Psoas muscle (tissue), 8 donors: ENCODE measurements around the gene ZNF341. TPM values are rescaled to one million over a fixed set of nuclear protein-coding genes. Genes with fewer than 3 reads are reported as not detected.

Source experiments
- ATAC-seq, 4 donors: fragments of 200-7000 bp; cut with Tn5 transposase; one replicate each; pipeline ENCODE4 v1.9.1; 2020; ENCODE audit warnings: moderate library complexity in 3 of 4, mild to moderate bottlenecking in 2 of 4
- DNase-seq, 2 donors: peaks; one replicate each; pipeline ENCODE4 v3.0.0-alpha.2; 2020
- H3K27ac ChIP-seq: fragments of 200-600 bp; one replicate; pipeline ENCODE4 v1.8.0; 2022
- H3K27me3 ChIP-seq, 3 donors: fragments of 200-600 bp in 1 of 3; one replicate each; pipeline versions ENCODE4 v1.6.1 to v1.8.0; 2013 to 2022; ENCODE audit warnings: low read length in 2 of 3, mild to moderate bottlenecking in 2 of 3, moderate library complexity in 1 of 3; ENCODE audit not compliant: insufficient read depth in 3 of 3
- H3K36me3 ChIP-seq, 2 donors: fragments of 200-600 bp in 1 of 2; one replicate each; pipeline versions ENCODE4 v1.6.1 to v1.8.0; 2013 to 2022; ENCODE audit warnings: low read depth in 1 of 2, mild to moderate bottlenecking in 1 of 2, moderate library complexity in 1 of 2; ENCODE audit not compliant: insufficient read depth in 1 of 2
- H3K4me1 ChIP-seq: fragments of 200-600 bp; one replicate; pipeline ENCODE4 v1.8.0; 2022
- H3K4me3 ChIP-seq: fragments of 200-600 bp; one replicate; pipeline ENCODE4 v1.8.0; 2022; ENCODE audit warnings: mild to moderate bottlenecking
- H3K9me3 ChIP-seq: fragments of 200-600 bp; one replicate; pipeline ENCODE4 v1.8.0; 2022
- CTCF ChIP-seq: fragments of 200-600 bp; IDR thresholded peaks from one replicate; pipeline ENCODE4 v1.8.0; 2022; ENCODE audit warnings: antibody characterized with exemption
- WGBS, 3 donors: extraction: QIAGEN DNeasy Blood & Tissue Kit; methylation state at CpG; one replicate each; pipeline versions ENCODE4 v1.1.6 to v1.1.7; 2013; 5-methylcytosine and 5-hydroxymethylcytosine counted together
- intact Hi-C, 2 donors: fragments of 100-400 bp; cut with DNase I; formaldehyde crosslinking; loops; one replicate each; pipeline versions ENCODE4 v1.11.0 to v1.14.2; 2022
- polyA plus RNA-seq, 3 donors: library from polyadenylated mRNA; stranded (reverse); fragments of 200-250 nt; gene quantifications; one replicate each; pipeline ENCODE4 v1.2.3, GENCODE V29; 2013
- total RNA-seq, 4 donors: library from RNA; stranded (reverse); fragmentation: NEBNext Ultra II Directional in 2 of 4; extraction: Animal tissue kit (Norgen Biotek cat#: 25700) in 2 of 4; gene quantifications; one replicate each; pipeline versions ENCODE4 v1.2.1 to v1.2.4, GENCODE V29; 2021 to 2023
- donor health status: healthy with polysubstance abuse.
- donor health status: DM: no; HTN: no; CAD: no; lungs with moderate emphysema.
- donor health status: Bipolar disorder and iron deficiency.
- donor health status: healthy.
- donor health status: DM: yes; HTN: yes; CAD: no.
- donor health status: DM: no; HTN: no; CAD: no.
- donor health status: DM: no; HTN: no; CAD: no.
- donor health status: DM: yes; HTN: yes; CAD: no.

Gene ZNF341
- total and polyA plus RNA-seq, 7 donors, result 1.3 to 3.0 (median 1.5) TPM

GRCh38 chr20:33783818-33784217 is 52.0 kb downstream of the ZNF341 start:
- intact Hi-C loops, result no loop called here
- ATAC-seq, result no peak

GRCh38 chr20:33784225-33784624 is 52.4 kb downstream of the ZNF341 start:
- Histone ChIP-seq H3K4me3 (no peak overlapping the region), H3K27ac (no peak overlapping the region), H3K9me3 (no peaks in the 10 kb centered on the region), H3K27me3 (no peaks in the 10 kb centered on the region), H3K4me1 (peaks cover 5% of the 10 kb centered on the region), H3K36me3 (peaks cover 0 to 8% of the 10 kb centered on the region in 2 donors)
- intact Hi-C loops, result no loop called here
- TF ChIP-seq CTCF, result no peak
- WGBS, 3 donors, result 74 to 90% (median 86%) methylated on average over 2 of the region's 2 CpGs
- no peak for ATAC-seq
- DNase-seq, result no peak

More at GRCh38 chr20:33783818-33784217, 52.0 kb downstream of the ZNF341 start:
- H3K36me3 ChIP-seq, result peaks cover 0 to 8% of the 10 kb centered on the region in 2 donors
- 81 to 92% (median 87%) methylated on average over 4 to 5 of the region's 5 CpGs for WGBS, 3 donors
- no peak for DNase-seq
- H3K4me1 ChIP-seq, result peaks cover 4% of the 10 kb centered on the region
- no peak for TF ChIP-seq CTCF
- no peak overlapping the region for H3K4me3 ChIP-seq
- no peak overlapping the region for H3K27ac ChIP-seq
- no peaks in the 10 kb centered on the region for H3K27me3 ChIP-seq
- H3K9me3 ChIP-seq, result no peaks in the 10 kb centered on the region

GRCh38 chr20:33785503-33785902 is 53.7 kb downstream of the ZNF341 start:
- WGBS, 3 donors, result 92 to 95% (median 95%) methylated on average over 5 of the region's 5 CpGs
- no peak overlapping the region for H3K4me3 ChIP-seq
- H3K9me3 ChIP-seq, result no peaks in the 10 kb centered on the region
- no peak for TF ChIP-seq CTCF
- ATAC-seq, result no peak
- H3K36me3 ChIP-seq, result peaks cover 0 to 12% of the 10 kb centered on the region in 2 donors
- intact Hi-C loops, result no loop called here
- no peak for DNase-seq
- peaks cover 12% of the 10 kb centered on the region for H3K4me1 ChIP-seq
- H3K27me3 ChIP-seq, result no peaks in the 10 kb centered on the region
- no peak overlapping the region for H3K27ac ChIP-seq

- Histone ChIP-seq H3K4me3 (no peak overlapping the region), H3K4me1 (peaks cover 12% of the 10 kb centered on the region), H3K36me3 (peaks cover 0 to 14% of the 10 kb centered on the region in 2 donors), H3K9me3 (no peaks in the 10 kb centered on the region), H3K27ac (no peak overlapping the region), H3K27me3 (no peaks in the 10 kb centered on the region)
- DNase-seq, result peak in 1 of 2 donors; percentile 36
- no peak for TF ChIP-seq CTCF
- no peak for ATAC-seq
- intact Hi-C loops, result no loop called here
- WGBS, 3 donors, result 64 to 66% (median 64%) methylated on average over 9 of the region's 9 CpGs
Measured at GRCh38 chr20:33787253-33787891, 55.6 kb downstream of the ZNF341 start.
